Measurements from ENCODE around the gene CDHR3. TPM values are rescaled to one million over a fixed set of nuclear protein-coding genes. Genes with fewer than 3 reads are reported as not detected.

The CDHR3 gene
- total RNA-seq, 1 experiment from 2014 or later = 9.2 TPM

GRCh38 chr7:106047184-106047583 is 84.1 kb downstream of the CDHR3 start:
- Histone ChIP-seq H3K4me3 (ENCODE audit: low read depth, low read length) (no peak overlapping the region), H3K36me3 (ENCODE audit: control insufficient read depth, insufficient read depth, low read length) (no peaks in the 10 kb centered on the region), H3K27me3 (replicated peaks; ENCODE audit: control insufficient read depth, insufficient read depth, low read length) (no peaks in the 10 kb centered on the region), H3K4me1 (no peaks in the 10 kb centered on the region), H3K9me3 (no peaks in the 10 kb centered on the region)
- Mint-ChIP-seq H3K27me3 (ENCODE audit: insufficient read depth, unreplicated experiment) (peaks cover 9% of the 10 kb centered on the region), H3K4me3 (ENCODE audit: unreplicated experiment) (no peak overlapping the region), H3K4me1 (ENCODE audit: low read depth, unreplicated experiment) (peaks cover 6% of the 10 kb centered on the region), H3K36me3 (ENCODE audit: insufficient read depth, unreplicated experiment) (no peaks in the 10 kb centered on the region), H3K27ac (ENCODE audit: unreplicated experiment) (no peak overlapping the region), H3K9me3 (ENCODE audit: unreplicated experiment) (no peaks in the 10 kb centered on the region)
- DNase-seq = no peak
- no peak for TF ChIP-seq CTCF (IDR thresholded peaks at IDR 0.05; ENCODE audit: insufficient read depth in 1 of 2, low read depth in 1 of 2, low read length in 1 of 2, severe bottlenecking in 1 of 2, unreplicated experiment in 1 of 2)
- intact Hi-C loops (cut with micrococcal nuclease; ENCODE audit: unreplicated experiment) = no loop called here
- POLR2A ChIA-PET = no interaction called here
- CTCF ChIA-PET = interaction anchor here (0.8 to 1.6 kb wide), 2 partner anchors 107 to 130 kb away, joined by 3 read pairs; no protein-coding TSS in a partner anchor
- BruUV-seq (replicated peaks) = no TSS peak

- Histone ChIP-seq H3K36me3 (ENCODE audit: control insufficient read depth, insufficient read depth, low read length) (no peaks in the 10 kb centered on the region), H3K9me3 (no peaks in the 10 kb centered on the region), H3K4me1 (no peaks in the 10 kb centered on the region), H3K4me3 (ENCODE audit: low read depth, low read length) (no peak overlapping the region), H3K27me3 (replicated peaks; ENCODE audit: control insufficient read depth, insufficient read depth, low read length) (peaks cover 1% of the 10 kb centered on the region; the same call in 1 of the 2 replicates)
- H3K27ac Mint-ChIP-seq (ENCODE audit: unreplicated experiment) = no peak overlapping the region
- CTCF ChIA-PET = interaction anchor here (1.6 kb wide), 1 partner anchor 106 kb away, joined by 3 read pairs; no protein-coding TSS in a partner anchor
- TF ChIP-seq CTCF (IDR thresholded peaks at IDR 0.05; ENCODE audit: insufficient read depth in 1 of 2, low read depth in 1 of 2, low read length in 1 of 2, severe bottlenecking in 1 of 2, unreplicated experiment in 1 of 2) = no peak
- POLR2A ChIA-PET = no interaction called here
- no peak for DNase-seq
- H3K36me3 Mint-ChIP-seq (ENCODE audit: insufficient read depth, unreplicated experiment) = no peaks in the 10 kb centered on the region
- no peaks in the 10 kb centered on the region for H3K9me3 Mint-ChIP-seq (ENCODE audit: unreplicated experiment)
- intact Hi-C loops (cut with micrococcal nuclease; ENCODE audit: unreplicated experiment) = no loop called here
- no peaks in the 10 kb centered on the region for H3K4me1 Mint-ChIP-seq (ENCODE audit: low read depth, unreplicated experiment)
- no peak overlapping the region for H3K4me3 Mint-ChIP-seq (ENCODE audit: unreplicated experiment)
- no TSS peak for BruUV-seq (replicated peaks)
- peaks cover 9% of the 10 kb centered on the region for H3K27me3 Mint-ChIP-seq (ENCODE audit: insufficient read depth, unreplicated experiment)
Measured at GRCh38 chr7:106047818-106048705, 85.0 kb downstream of the CDHR3 start.

- no peaks in the 10 kb centered on the region for H3K9me3 ChIP-seq
- Mint-ChIP-seq H3K27me3 (ENCODE audit: insufficient read depth, unreplicated experiment) (peaks cover 14% of the 10 kb centered on the region), H3K4me1 (ENCODE audit: low read depth, unreplicated experiment) (no peaks in the 10 kb centered on the region), H3K4me3 (ENCODE audit: unreplicated experiment) (no peak overlapping the region), H3K27ac (ENCODE audit: unreplicated experiment) (no peak overlapping the region), H3K36me3 (ENCODE audit: insufficient read depth, unreplicated experiment) (no peaks in the 10 kb centered on the region), H3K9me3 (ENCODE audit: unreplicated experiment) (no peaks in the 10 kb centered on the region)
- BruUV-seq (replicated peaks) = no TSS peak
- H3K36me3 ChIP-seq (ENCODE audit: control insufficient read depth, insufficient read depth, low read length) = no peaks in the 10 kb centered on the region
- TF ChIP-seq CTCF (IDR thresholded peaks at IDR 0.05; ENCODE audit: insufficient read depth in 1 of 2, low read depth in 1 of 2, low read length in 1 of 2, severe bottlenecking in 1 of 2, unreplicated experiment in 1 of 2) = no peak
- intact Hi-C loops (cut with micrococcal nuclease; ENCODE audit: unreplicated experiment) = no loop called here
- H3K4me1 ChIP-seq = no peaks in the 10 kb centered on the region
- peaks cover 1% of the 10 kb centered on the region; the same call in 1 of the 2 replicates for H3K27me3 ChIP-seq (replicated peaks; ENCODE audit: control insufficient read depth, insufficient read depth, low read length)
- ChIA-PET POLR2A (no interaction called here), CTCF (no interaction called here)
- no peak for DNase-seq
- no peak overlapping the region for H3K4me3 ChIP-seq (ENCODE audit: low read depth, low read length)
Measured at GRCh38 chr7:106048706-106049020, 85.6 kb downstream of the CDHR3 start.
